GM23338 (cell line): ENCODE measurements around the gene NCS1. TPM values are rescaled to one million over a fixed set of nuclear protein-coding genes. Genes with fewer than 3 reads are reported as not detected.

ENCODE experiments used
- ATAC-seq: fragments of 200-7000 bp; cut with Tn5 transposase; 3 replicates; pipeline ENCODE4 v1.9.1; 2020
- DNase-seq: peaks from one replicate; pipeline ENCODE4 v3.0.0-alpha.2; 2015; ENCODE audit warnings: low spot score
- H2AFZ ChIP-seq: fragments of 200-600 bp; sonication (generic); 2 replicates; pipeline ENCODE4 v1.8.0; 2016; ENCODE audit warnings: antibody characterized with exemption, mild to moderate bottlenecking, moderate library complexity
- H3F3A ChIP-seq: fragments of 200-600 bp; sonication (generic); replicated peaks from 2 replicates; pipeline ENCODE4 v1.8.0; 2017; ENCODE audit warnings: antibody characterized with exemption, mixed run types, low read depth
- H3K27ac ChIP-seq: fragments of 200-600 bp; sonication (generic); 2 replicates; pipeline ENCODE4 v1.6.1; 2016; ENCODE audit warnings: low read depth
- H3K27me3 ChIP-seq: fragments of 200-600 bp; sonication (generic); 2 replicates; pipeline ENCODE4 v1.8.0; 2016; ENCODE audit warnings: mild to moderate bottlenecking, mixed run types, moderate library complexity; ENCODE audit not compliant: insufficient read depth
- H3K36me3 ChIP-seq: fragments of 200-600 bp; sonication (generic); 2 replicates; pipeline ENCODE4 v1.8.0; 2016; ENCODE audit warnings: mild to moderate bottlenecking; ENCODE audit not compliant: insufficient read depth
- H3K4me1 ChIP-seq: fragments of 200-600 bp; sonication (generic); 2 replicates; pipeline ENCODE4 v1.8.0; 2016; ENCODE audit warnings: mild to moderate bottlenecking, moderate library complexity; ENCODE audit not compliant: insufficient read depth
- H3K4me2 ChIP-seq: fragments of 200-600 bp; sonication (generic); 2 replicates; pipeline ENCODE4 v1.7.1; 2017; ENCODE audit warnings: mixed run types
- H3K4me3 ChIP-seq: fragments of 200-600 bp; sonication (generic); 2 replicates; pipeline ENCODE4 v1.6.1; 2016; ENCODE audit warnings: mixed run types
- H3K79me2 ChIP-seq: fragments of 200-600 bp; sonication (generic); replicated peaks from 2 replicates; pipeline ENCODE4 v1.8.0; 2017; ENCODE audit warnings: mild to moderate bottlenecking; ENCODE audit not compliant: insufficient read depth
- H3K9me2 ChIP-seq: fragments of 200-600 bp; sonication (generic); 2 replicates; pipeline ENCODE4 v1.8.0; 2017; ENCODE audit not compliant: insufficient read depth
- H4K20me1 ChIP-seq: fragments of 200-600 bp; sonication (generic); replicated peaks from 2 replicates; pipeline ENCODE4 v1.8.0; 2017; ENCODE audit warnings: mild to moderate bottlenecking; ENCODE audit not compliant: insufficient read depth
- H3K27ac Mint-ChIP-seq: 2 replicates; pipeline ENCODE4 v1.8.0; 2020; ENCODE audit warnings: inconsistent platforms, mild to moderate bottlenecking, moderate library complexity, mixed read lengths
- H3K27me3 Mint-ChIP-seq: 3 replicates; pipeline ENCODE4 v1.8.0; 2022; ENCODE audit warnings: low read depth, mild to moderate bottlenecking, moderate library complexity, mixed read lengths, inconsistent platforms; ENCODE audit not compliant: insufficient read depth, poor library complexity
- H3K36me3 Mint-ChIP-seq: 3 replicates; pipeline ENCODE4 v1.8.0; 2021; ENCODE audit warnings: low read depth, mild to moderate bottlenecking, inconsistent platforms, moderate library complexity, mixed read lengths
- H3K4me1 Mint-ChIP-seq: 3 replicates; pipeline ENCODE4 v1.8.0; 2020; ENCODE audit warnings: mild to moderate bottlenecking, inconsistent platforms, mixed read lengths
- H3K4me3 Mint-ChIP-seq: 3 replicates; pipeline ENCODE4 v1.8.0; 2021; ENCODE audit warnings: moderate library complexity, mild to moderate bottlenecking, inconsistent platforms, mixed read lengths
- H3K9me3 Mint-ChIP-seq: 3 replicates; pipeline ENCODE4 v1.8.0; 2020; ENCODE audit warnings: moderate library complexity, mild to moderate bottlenecking, inconsistent platforms, mixed read lengths
- CREB1 ChIP-seq: fragments of 250-450 bp; sonication (Bioruptor Pico); IDR thresholded peaks from 2 replicates; pipeline ENCODE4 v1.5.0; 2020; ENCODE audit warnings: low read depth, mild to moderate bottlenecking, moderate library complexity
- EZH2 ChIP-seq: fragments of 200-600 bp; sonication (generic); IDR thresholded peaks from one replicate; pipeline ENCODE4 v1.8.0; 2017; ENCODE audit warnings: antibody characterized with exemption, mild to moderate bottlenecking, low read depth; ENCODE audit not compliant: unreplicated experiment
- JUNB ChIP-seq: IDR thresholded peaks from one replicate; pipeline ENCODE4 v1.6.1; 2016; ENCODE audit warnings: antibody characterized with exemption; ENCODE audit not compliant: unreplicated experiment
- NANOG ChIP-seq: IDR thresholded peaks from 2 replicates; pipeline ENCODE4 v1.6.1; 2016; ENCODE audit warnings: antibody characterized with exemption, borderline replicate concordance
- POLR2AphosphoS5 ChIP-seq: IDR thresholded peaks from 2 replicates; pipeline ENCODE4 v1.6.1; 2016; ENCODE audit warnings: antibody characterized with exemption, low read depth
- STAT1 ChIP-seq: IDR thresholded peaks from one replicate; pipeline ENCODE4 v1.6.1; 2016; ENCODE audit warnings: antibody characterized with exemption; ENCODE audit not compliant: unreplicated experiment
- ZNF114 ChIP-seq: fragments of 250-450 bp; sonication (Bioruptor Pico); IDR thresholded peaks from 2 replicates; pipeline ENCODE4 v1.5.0; 2020; ENCODE audit warnings: mild to moderate bottlenecking, moderate library complexity
- ZNF331 ChIP-seq: fragments of 250-450 bp; sonication (Bioruptor Pico); IDR thresholded peaks from 2 replicates; pipeline ENCODE4 v1.5.0; 2020; ENCODE audit warnings: low read depth, mild to moderate bottlenecking, moderate library complexity
- polyA plus RNA-seq: library from polyadenylated mRNA; unstranded; fragments of >200 nt; fragmentation: Nextera tagmentation; extraction: Ambion mirVana; gene quantifications from 2 replicates; pipeline ENCODE4 v1.2.1, GENCODE V29; 2016
- total RNA-seq: library from RNA; depleted of rRNA; stranded (reverse); fragments of >200 nt; shearing (Covaris generic); gene quantifications from 2 replicates; pipeline ENCODE4 v1.2.3, GENCODE V29; 2014
- TF ChIP-seq, protein P1 (sequence below), 2 experiments: fragments of 200-600 bp in 1 of 2; sonication (generic) in 1 of 2; conservative IDR thresholded peaks; 2 replicates each; pipeline versions ENCODE4 v1.5.1 to v1.6.1; 2016 to 2017; ENCODE audit warnings: antibody characterized with exemption in 2 of 2, low read depth in 2 of 2, mild to moderate bottlenecking in 2 of 2, moderate library complexity in 1 of 2
- TF ChIP-seq, protein P2 (sequence below): IDR thresholded peaks from one replicate; pipeline ENCODE4 v1.6.1; 2018; ENCODE audit warnings: antibody characterized with exemption; ENCODE audit not compliant: unreplicated experiment
- TF ChIP-seq, protein P3 (sequence below): fragments of 250-450 bp; sonication (Bioruptor Pico); IDR thresholded peaks from 2 replicates; pipeline ENCODE4 v1.5.0; 2020; ENCODE audit warnings: mild to moderate bottlenecking, moderate library complexity
- TF ChIP-seq, protein P4 (sequence below): IDR thresholded peaks from 2 replicates; pipeline ENCODE4 v1.6.1; 2016; ENCODE audit warnings: antibody characterized with exemption

Gene NCS1
- total and polyA plus RNA-seq, 2 experiments from 2014 or later: 8.2 to 34.3 TPM

DNA sequence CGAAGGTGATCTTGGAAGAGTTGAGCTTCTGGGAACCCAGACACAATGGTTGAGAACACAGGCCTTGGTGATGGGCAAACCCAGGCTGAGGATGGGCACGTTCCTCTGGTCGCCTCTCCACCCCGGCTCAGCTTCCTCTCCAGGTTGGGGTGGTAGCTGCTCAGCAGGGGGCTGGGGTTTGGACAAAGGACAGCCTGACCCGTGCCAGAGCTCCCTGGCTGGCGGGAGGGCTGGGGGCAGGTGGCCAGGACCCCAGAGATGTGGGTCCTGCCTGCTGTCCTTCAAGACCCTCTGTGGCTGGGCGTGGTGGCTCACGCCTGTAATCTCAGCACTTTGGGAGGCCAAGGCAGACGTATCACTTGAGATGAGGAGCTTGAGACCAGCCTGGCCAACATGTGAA is 25.2 kb downstream of the NCS1 start:
- no peak overlapping the region for H3K4me2 ChIP-seq
- no peak for DNase-seq
- ATAC-seq: no peak
- no peak overlapping the region for H3K27ac ChIP-seq
- Mint-ChIP-seq H3K4me1 (peaks cover 28% of the 10 kb centered on the region), H3K27ac (no peak overlapping the region), H3K9me3 (no peaks in the 10 kb centered on the region), H3K36me3 (no peaks in the 10 kb centered on the region), H3K4me3 (no peak overlapping the region), H3K27me3 (peaks cover 15% of the 10 kb centered on the region)
- no peaks in the 10 kb centered on the region; the same call in 1 of the 2 replicates for H3K4me1 ChIP-seq
- H3F3A ChIP-seq: no peaks in the 10 kb centered on the region
- no peak overlapping the region for H3K4me3 ChIP-seq
- TF ChIP-seq, protein P1, sequence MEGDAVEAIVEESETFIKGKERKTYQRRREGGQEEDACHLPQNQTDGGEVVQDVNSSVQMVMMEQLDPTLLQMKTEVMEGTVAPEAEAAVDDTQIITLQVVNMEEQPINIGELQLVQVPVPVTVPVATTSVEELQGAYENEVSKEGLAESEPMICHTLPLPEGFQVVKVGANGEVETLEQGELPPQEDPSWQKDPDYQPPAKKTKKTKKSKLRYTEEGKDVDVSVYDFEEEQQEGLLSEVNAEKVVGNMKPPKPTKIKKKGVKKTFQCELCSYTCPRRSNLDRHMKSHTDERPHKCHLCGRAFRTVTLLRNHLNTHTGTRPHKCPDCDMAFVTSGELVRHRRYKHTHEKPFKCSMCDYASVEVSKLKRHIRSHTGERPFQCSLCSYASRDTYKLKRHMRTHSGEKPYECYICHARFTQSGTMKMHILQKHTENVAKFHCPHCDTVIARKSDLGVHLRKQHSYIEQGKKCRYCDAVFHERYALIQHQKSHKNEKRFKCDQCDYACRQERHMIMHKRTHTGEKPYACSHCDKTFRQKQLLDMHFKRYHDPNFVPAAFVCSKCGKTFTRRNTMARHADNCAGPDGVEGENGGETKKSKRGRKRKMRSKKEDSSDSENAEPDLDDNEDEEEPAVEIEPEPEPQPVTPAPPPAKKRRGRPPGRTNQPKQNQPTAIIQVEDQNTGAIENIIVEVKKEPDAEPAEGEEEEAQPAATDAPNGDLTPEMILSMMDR (conservative IDR thresholded peaks at IDR 0.05; ENCODE audit: low read depth in 2 of 2): no peak
- TF ChIP-seq JUNB (no peak), EZH2 (no peak), ZNF114 (CRISPR knock-in tag) (no peak), ZNF331 (no peak), STAT1 (no peak), POLR2AphosphoS5 (no peak), CREB1 (CRISPR knock-in tag) (no peak), NANOG (no peak)
- TF ChIP-seq, protein P2, sequence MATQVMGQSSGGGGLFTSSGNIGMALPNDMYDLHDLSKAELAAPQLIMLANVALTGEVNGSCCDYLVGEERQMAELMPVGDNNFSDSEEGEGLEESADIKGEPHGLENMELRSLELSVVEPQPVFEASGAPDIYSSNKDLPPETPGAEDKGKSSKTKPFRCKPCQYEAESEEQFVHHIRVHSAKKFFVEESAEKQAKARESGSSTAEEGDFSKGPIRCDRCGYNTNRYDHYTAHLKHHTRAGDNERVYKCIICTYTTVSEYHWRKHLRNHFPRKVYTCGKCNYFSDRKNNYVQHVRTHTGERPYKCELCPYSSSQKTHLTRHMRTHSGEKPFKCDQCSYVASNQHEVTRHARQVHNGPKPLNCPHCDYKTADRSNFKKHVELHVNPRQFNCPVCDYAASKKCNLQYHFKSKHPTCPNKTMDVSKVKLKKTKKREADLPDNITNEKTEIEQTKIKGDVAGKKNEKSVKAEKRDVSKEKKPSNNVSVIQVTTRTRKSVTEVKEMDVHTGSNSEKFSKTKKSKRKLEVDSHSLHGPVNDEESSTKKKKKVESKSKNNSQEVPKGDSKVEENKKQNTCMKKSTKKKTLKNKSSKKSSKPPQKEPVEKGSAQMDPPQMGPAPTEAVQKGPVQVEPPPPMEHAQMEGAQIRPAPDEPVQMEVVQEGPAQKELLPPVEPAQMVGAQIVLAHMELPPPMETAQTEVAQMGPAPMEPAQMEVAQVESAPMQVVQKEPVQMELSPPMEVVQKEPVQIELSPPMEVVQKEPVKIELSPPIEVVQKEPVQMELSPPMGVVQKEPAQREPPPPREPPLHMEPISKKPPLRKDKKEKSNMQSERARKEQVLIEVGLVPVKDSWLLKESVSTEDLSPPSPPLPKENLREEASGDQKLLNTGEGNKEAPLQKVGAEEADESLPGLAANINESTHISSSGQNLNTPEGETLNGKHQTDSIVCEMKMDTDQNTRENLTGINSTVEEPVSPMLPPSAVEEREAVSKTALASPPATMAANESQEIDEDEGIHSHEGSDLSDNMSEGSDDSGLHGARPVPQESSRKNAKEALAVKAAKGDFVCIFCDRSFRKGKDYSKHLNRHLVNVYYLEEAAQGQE: no peak
- TF ChIP-seq, protein P3, sequence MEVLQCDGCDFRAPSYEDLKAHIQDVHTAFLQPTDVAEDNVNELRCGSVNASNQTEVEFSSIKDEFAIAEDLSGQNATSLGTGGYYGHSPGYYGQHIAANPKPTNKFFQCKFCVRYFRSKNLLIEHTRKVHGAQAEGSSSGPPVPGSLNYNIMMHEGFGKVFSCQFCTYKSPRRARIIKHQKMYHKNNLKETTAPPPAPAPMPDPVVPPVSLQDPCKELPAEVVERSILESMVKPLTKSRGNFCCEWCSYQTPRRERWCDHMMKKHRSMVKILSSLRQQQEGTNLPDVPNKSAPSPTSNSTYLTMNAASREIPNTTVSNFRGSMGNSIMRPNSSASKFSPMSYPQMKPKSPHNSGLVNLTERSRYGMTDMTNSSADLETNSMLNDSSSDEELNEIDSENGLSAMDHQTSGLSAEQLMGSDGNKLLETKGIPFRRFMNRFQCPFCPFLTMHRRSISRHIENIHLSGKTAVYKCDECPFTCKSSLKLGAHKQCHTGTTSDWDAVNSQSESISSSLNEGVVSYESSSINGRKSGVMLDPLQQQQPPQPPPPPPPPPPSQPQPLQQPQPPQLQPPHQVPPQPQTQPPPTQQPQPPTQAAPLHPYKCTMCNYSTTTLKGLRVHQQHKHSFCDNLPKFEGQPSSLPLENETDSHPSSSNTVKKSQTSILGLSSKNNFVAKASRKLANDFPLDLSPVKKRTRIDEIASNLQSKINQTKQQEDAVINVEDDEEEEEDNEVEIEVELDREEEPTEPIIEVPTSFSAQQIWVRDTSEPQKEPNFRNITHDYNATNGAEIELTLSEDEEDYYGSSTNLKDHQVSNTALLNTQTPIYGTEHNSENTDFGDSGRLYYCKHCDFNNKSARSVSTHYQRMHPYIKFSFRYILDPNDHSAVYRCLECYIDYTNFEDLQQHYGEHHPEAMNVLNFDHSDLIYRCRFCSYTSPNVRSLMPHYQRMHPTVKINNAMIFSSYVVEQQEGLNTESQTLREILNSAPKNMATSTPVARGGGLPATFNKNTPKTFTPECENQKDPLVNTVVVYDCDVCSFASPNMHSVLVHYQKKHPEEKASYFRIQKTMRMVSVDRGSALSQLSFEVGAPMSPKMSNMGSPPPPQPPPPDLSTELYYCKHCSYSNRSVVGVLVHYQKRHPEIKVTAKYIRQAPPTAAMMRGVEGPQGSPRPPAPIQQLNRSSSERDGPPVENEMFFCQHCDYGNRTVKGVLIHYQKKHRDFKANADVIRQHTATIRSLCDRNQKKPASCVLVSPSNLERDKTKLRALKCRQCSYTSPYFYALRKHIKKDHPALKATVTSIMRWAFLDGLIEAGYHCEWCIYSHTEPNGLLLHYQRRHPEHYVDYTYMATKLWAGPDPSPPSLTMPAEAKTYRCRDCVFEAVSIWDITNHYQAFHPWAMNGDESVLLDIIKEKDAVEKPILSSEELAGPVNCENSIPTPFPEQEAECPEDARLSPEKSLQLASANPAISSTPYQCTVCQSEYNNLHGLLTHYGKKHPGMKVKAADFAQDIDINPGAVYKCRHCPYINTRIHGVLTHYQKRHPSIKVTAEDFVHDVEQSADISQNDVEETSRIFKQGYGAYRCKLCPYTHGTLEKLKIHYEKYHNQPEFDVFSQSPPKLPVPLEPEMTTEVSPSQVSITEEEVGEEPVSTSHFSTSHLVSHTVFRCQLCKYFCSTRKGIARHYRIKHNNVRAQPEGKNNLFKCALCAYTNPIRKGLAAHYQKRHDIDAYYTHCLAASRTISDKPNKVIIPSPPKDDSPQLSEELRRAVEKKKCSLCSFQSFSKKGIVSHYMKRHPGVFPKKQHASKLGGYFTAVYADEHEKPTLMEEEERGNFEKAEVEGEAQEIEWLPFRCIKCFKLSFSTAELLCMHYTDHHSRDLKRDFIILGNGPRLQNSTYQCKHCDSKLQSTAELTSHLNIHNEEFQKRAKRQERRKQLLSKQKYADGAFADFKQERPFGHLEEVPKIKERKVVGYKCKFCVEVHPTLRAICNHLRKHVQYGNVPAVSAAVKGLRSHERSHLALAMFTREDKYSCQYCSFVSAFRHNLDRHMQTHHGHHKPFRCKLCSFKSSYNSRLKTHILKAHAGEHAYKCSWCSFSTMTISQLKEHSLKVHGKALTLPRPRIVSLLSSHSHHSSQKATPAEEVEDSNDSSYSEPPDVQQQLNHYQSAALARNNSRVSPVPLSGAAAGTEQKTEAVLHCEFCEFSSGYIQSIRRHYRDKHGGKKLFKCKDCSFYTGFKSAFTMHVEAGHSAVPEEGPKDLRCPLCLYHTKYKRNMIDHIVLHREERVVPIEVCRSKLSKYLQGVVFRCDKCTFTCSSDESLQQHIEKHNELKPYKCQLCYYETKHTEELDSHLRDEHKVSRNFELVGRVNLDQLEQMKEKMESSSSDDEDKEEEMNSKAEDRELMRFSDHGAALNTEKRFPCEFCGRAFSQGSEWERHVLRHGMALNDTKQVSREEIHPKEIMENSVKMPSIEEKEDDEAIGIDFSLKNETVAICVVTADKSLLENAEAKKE (CRISPR knock-in tag): no peak
- TF ChIP-seq, protein P4, sequence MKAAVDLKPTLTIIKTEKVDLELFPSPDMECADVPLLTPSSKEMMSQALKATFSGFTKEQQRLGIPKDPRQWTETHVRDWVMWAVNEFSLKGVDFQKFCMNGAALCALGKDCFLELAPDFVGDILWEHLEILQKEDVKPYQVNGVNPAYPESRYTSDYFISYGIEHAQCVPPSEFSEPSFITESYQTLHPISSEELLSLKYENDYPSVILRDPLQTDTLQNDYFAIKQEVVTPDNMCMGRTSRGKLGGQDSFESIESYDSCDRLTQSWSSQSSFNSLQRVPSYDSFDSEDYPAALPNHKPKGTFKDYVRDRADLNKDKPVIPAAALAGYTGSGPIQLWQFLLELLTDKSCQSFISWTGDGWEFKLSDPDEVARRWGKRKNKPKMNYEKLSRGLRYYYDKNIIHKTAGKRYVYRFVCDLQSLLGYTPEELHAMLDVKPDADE: no peak
- H2AFZ ChIP-seq: no peak overlapping the region
- no peaks in the 10 kb centered on the region for H3K36me3 ChIP-seq
- H3K9me2 ChIP-seq: no peaks in the 10 kb centered on the region
- H4K20me1 ChIP-seq: no peaks in the 10 kb centered on the region
- H3K27me3 ChIP-seq: no peaks in the 10 kb centered on the region
- H3K79me2 ChIP-seq: peaks cover 34% of the 10 kb centered on the region
